ENCODE measurements around the gene PRKCH. TPM values are rescaled to one million over a fixed set of nuclear protein-coding genes. Genes with fewer than 3 reads are reported as not detected.

PRKCH gene
- total RNA-seq, 3 donors from 2014 or later (not counting 1 experiment from before 2014, with no cell fraction given) = 610 to 756 (median 618) TPM

DNA sequence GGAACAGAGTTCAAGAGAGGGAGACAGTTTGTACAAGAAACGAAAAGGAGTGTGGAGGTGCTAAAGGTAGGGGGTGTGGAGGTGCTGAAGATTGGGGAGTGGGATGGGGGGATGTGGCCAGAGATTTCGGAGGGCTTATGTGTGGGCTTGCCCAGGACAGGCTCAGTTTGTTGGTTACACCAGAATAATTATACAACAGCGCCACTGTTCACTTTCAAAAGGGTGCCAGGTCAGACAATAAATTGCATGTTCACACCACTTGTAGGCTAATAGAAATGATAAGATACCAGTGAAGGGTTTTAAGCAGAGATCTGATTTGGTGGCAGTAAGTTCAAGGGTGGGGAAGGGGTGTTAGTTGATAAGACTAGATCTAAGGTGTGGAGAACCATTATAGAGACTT, 75.3 kb downstream of the PRKCH start:
- Mint-ChIP-seq H3K9me3 (no peaks in the 10 kb centered on the region), H3K36me3 (peaks cover 20% of the 10 kb centered on the region)

DNA sequence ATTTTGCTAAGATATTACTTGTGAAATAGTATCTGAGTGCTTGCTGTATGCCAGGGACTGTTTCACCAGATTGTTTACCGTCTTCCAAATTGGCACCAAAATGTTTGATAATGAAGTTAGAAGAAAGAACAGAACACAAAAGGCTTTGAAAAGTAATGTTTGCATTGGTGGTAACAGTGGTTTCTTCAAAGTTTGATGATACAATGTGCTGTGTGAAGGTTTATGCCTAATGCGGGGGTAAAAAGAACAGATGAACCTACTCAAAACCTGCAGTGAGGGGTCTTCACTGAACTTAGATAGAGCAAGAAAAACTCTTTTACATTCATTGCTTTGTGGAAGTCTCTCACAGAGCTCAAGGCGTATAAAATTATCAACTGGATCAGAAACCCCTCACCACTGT, 76.2 kb downstream of the PRKCH start:
- Mint-ChIP-seq H3K4me3 (peak overlapping the region; percentile 68), H3K9me3 (no peaks in the 10 kb centered on the region), H3K36me3 (peaks cover 18% of the 10 kb centered on the region), H3K27me3 (ENCODE audit: low read depth in 2 of 2) (no peaks in the 10 kb centered on the region), H3K4me1 (peaks cover 65 to 93% of the 10 kb centered on the region in 2 donors), H3K27ac (no peak overlapping the region)
- Histone ChIP-seq H3K27me3 (ENCODE audit: control insufficient read depth, insufficient read depth, low read length) (no peaks in the 10 kb centered on the region), H3K27ac (ENCODE audit: low read length) (peak overlapping the region; percentile 57), H3K36me3 (ENCODE audit: control insufficient read depth, insufficient read depth, low read length) (peaks cover 13% of the 10 kb centered on the region), H3K9me3 (ENCODE audit: control insufficient read depth, insufficient read depth, low read length) (no peaks in the 10 kb centered on the region), H3K4me1 (ENCODE audit: control insufficient read depth, insufficient read depth, low read length) (peaks cover 45% of the 10 kb centered on the region), H3K4me3 (ENCODE audit: low read length) (no peak overlapping the region)
- WGBS (ENCODE audit: insufficient coverage) = 46% methylated on average over 2 of the region's 3 CpGs
- TF ChIP-seq, protein P1, sequence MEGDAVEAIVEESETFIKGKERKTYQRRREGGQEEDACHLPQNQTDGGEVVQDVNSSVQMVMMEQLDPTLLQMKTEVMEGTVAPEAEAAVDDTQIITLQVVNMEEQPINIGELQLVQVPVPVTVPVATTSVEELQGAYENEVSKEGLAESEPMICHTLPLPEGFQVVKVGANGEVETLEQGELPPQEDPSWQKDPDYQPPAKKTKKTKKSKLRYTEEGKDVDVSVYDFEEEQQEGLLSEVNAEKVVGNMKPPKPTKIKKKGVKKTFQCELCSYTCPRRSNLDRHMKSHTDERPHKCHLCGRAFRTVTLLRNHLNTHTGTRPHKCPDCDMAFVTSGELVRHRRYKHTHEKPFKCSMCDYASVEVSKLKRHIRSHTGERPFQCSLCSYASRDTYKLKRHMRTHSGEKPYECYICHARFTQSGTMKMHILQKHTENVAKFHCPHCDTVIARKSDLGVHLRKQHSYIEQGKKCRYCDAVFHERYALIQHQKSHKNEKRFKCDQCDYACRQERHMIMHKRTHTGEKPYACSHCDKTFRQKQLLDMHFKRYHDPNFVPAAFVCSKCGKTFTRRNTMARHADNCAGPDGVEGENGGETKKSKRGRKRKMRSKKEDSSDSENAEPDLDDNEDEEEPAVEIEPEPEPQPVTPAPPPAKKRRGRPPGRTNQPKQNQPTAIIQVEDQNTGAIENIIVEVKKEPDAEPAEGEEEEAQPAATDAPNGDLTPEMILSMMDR (IDR thresholded peaks at IDR 0.05) = no peak
- DNase-seq = no peak
- intact Hi-C loops (cut with micrococcal nuclease) = no loop called here
- ATAC-seq = peak in 1 of 3 donors; percentile 15

More for the DNA sequence above, 75.3 kb downstream of the PRKCH start:
- peak; percentile 16 to 51 (median 19) for ATAC-seq
- H3K9me3 ChIP-seq (ENCODE audit: control insufficient read depth, insufficient read depth, low read length) = no peaks in the 10 kb centered on the region
- intact Hi-C loops (cut with micrococcal nuclease) = no loop called here
- peak overlapping the region; percentile 68 for H3K4me3 Mint-ChIP-seq
- no peak overlapping the region for H3K4me3 ChIP-seq (ENCODE audit: low read length)
- TF ChIP-seq, protein P1 (IDR thresholded peaks at IDR 0.05) = no peak
- peak overlapping the region; percentile 13 for H3K27ac ChIP-seq (ENCODE audit: low read length)
- 69% methylated on average over 3 of the region's 3 CpGs for WGBS (ENCODE audit: insufficient coverage)
- peaks cover 40% of the 10 kb centered on the region for H3K4me1 ChIP-seq (ENCODE audit: control insufficient read depth, insufficient read depth, low read length)
- no peak for DNase-seq
- peaks cover 57 to 93% of the 10 kb centered on the region in 2 donors for H3K4me1 Mint-ChIP-seq
- no peak overlapping the region for H3K27ac Mint-ChIP-seq
- H3K27me3 Mint-ChIP-seq (ENCODE audit: low read depth in 2 of 2) = no peaks in the 10 kb centered on the region
- H3K36me3 ChIP-seq (ENCODE audit: control insufficient read depth, insufficient read depth, low read length) = peaks cover 20% of the 10 kb centered on the region
- H3K27me3 ChIP-seq (ENCODE audit: control insufficient read depth, insufficient read depth, low read length) = no peaks in the 10 kb centered on the region

DNA sequence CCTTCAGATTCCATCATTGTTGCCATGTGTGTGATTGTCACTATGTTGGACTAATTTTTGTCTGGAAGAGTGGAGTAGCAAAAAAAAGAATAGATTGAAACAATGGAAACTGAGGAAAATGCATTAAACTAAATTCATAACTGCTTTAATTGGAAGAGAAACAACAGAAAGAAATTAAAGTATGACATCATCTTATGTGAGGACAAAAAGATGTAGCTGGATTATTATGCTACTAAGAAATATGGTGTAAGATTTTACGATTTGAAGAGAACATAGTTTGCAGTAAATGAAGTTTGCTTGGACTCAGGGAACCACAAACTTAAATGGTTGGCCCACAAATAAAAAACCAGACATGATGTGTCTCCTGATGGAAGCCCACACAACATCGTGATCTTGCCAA, 76.8 kb downstream of the PRKCH start:
- H3K27ac ChIP-seq (ENCODE audit: low read length) = peak overlapping the region; percentile 57
- H3K4me3 ChIP-seq (ENCODE audit: low read length) = no peak overlapping the region
- H3K4me1 ChIP-seq (ENCODE audit: control insufficient read depth, insufficient read depth, low read length) = peaks cover 48% of the 10 kb centered on the region
- ATAC-seq (no peak), DNase-seq (no peak)
- H3K9me3 ChIP-seq (ENCODE audit: control insufficient read depth, insufficient read depth, low read length) = no peaks in the 10 kb centered on the region
- TF ChIP-seq, protein P1 (IDR thresholded peaks at IDR 0.05) = no peak
- whole genome bisulfite sequencing (ENCODE audit: insufficient coverage) = 44% methylated on average over 2 of the region's 2 CpGs
- intact Hi-C loops (cut with micrococcal nuclease) = no loop called here
- no peaks in the 10 kb centered on the region for H3K27me3 Mint-ChIP-seq (ENCODE audit: low read depth in 2 of 2)
- H3K4me1 Mint-ChIP-seq = peaks cover 65 to 88% of the 10 kb centered on the region in 2 donors
- H3K27ac Mint-ChIP-seq = no peak overlapping the region
- H3K36me3 Mint-ChIP-seq = peaks cover 12% of the 10 kb centered on the region
- H3K9me3 Mint-ChIP-seq = no peaks in the 10 kb centered on the region
- H3K4me3 Mint-ChIP-seq = peak overlapping the region; percentile 68
- H3K36me3 ChIP-seq (ENCODE audit: control insufficient read depth, insufficient read depth, low read length) = peaks cover 12% of the 10 kb centered on the region
- no peaks in the 10 kb centered on the region for H3K27me3 ChIP-seq (ENCODE audit: control insufficient read depth, insufficient read depth, low read length)

DNA sequence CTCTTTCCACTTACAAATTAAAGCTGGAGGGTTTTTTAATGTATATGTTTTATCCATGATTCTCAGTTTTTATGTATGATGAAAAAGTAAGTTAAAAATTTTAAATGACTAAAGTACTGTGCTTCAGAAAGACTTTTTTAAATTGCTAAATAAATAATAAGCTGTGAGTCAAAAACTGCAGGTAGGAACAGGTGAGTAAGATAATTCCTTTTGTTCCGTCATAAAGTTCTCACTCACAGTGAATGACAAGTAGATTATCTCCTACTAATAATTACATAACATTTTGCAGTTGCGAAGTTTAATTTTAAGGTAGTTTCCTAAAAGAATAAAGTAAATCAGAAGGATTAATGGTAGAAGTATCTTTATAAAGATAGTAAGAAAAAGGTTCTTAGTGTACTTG, 78.0 kb downstream of the PRKCH start:
- Mint-ChIP-seq H3K9me3 (no peaks in the 10 kb centered on the region), H3K4me3 (no peak overlapping the region), H3K27me3 (ENCODE audit: low read depth in 2 of 2) (no peaks in the 10 kb centered on the region), H3K4me1 (peaks cover 75 to 88% of the 10 kb centered on the region in 2 donors), H3K27ac (no peak overlapping the region), H3K36me3 (peaks cover 7% of the 10 kb centered on the region)
- no peak overlapping the region for H3K4me3 ChIP-seq (ENCODE audit: low read length)
- TF ChIP-seq, protein P1 (IDR thresholded peaks at IDR 0.05) = no peak
- intact Hi-C loops (cut with micrococcal nuclease) = no loop called here
- DNase-seq = no peak
- peaks cover 8% of the 10 kb centered on the region for H3K36me3 ChIP-seq (ENCODE audit: control insufficient read depth, insufficient read depth, low read length)
- H3K27ac ChIP-seq (ENCODE audit: low read length) = no peak overlapping the region
- H3K4me1 ChIP-seq (ENCODE audit: control insufficient read depth, insufficient read depth, low read length) = peaks cover 47% of the 10 kb centered on the region
- no peak for ATAC-seq
- WGBS (ENCODE audit: insufficient coverage) = no CpG with 5 or more reads among the region's 2 CpGs
- no peaks in the 10 kb centered on the region for H3K27me3 ChIP-seq (ENCODE audit: control insufficient read depth, insufficient read depth, low read length)
- H3K9me3 ChIP-seq (ENCODE audit: control insufficient read depth, insufficient read depth, low read length) = no peaks in the 10 kb centered on the region

Data from natural killer cell (primary cell).